ENCODE results near the gene STYXL2. TPM values are rescaled to one million over a fixed set of nuclear protein-coding genes. Genes with fewer than 3 reads are reported as not detected.
A peak's percentile ranks its signal among the peaks of the same experiment; 100 is the strongest.

STYXL2 gene
- total RNA-seq, 4 donors from 2014 or later, result 63.7 to 159 (median 89.1) TPM

DNA sequence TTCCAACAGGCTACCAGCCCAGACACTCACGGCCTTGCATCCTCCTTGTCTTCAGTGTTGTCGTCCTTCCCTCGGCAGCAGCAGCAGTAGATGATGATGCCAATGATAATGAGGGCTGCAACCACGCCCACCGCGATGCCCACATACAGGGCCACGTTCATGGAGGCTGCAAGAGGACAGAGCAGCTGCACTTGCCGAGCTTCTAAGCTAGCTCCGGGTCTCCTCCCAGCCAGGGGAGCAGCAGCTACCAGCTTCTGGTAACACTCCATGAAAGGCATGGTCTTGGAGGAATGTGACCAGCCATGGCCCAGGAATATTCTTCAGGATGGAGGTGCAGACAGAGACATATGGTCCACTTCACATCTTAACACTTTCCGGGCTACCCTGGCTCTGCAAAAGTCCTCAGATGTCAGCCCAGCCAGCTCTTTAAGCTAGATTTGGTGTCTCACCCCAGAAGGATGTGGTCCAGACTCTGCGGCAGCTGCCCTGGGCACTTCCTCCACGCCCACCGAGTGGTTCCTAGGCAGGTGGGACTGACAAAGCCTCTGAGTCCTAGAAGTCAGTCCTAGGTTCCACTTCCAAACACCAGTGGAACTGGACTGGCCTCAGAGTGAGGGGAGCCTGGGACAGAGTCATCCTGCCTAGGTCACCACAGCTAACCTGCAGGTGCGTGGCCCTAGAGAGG lies 38.8 kb upstream of the STYXL2 start:
- no peak overlapping the region for H3K27ac ChIP-seq
- H3K4me3 ChIP-seq, result no peak overlapping the region
- intact Hi-C loops (cut with DNase I; ENCODE audit: low total_unique reads), result no loop called here
- H3K27me3 ChIP-seq, result no peaks in the 10 kb centered on the region
- ATAC-seq, result no peak
- no peak for DNase-seq
- H3K36me3 ChIP-seq, result no peaks in the 10 kb centered on the region
- H3K9me3 ChIP-seq, result no peaks in the 10 kb centered on the region
- no peak for TF ChIP-seq POLR2A (IDR thresholded peaks at IDR 0.05)
- TF ChIP-seq, protein P1, sequence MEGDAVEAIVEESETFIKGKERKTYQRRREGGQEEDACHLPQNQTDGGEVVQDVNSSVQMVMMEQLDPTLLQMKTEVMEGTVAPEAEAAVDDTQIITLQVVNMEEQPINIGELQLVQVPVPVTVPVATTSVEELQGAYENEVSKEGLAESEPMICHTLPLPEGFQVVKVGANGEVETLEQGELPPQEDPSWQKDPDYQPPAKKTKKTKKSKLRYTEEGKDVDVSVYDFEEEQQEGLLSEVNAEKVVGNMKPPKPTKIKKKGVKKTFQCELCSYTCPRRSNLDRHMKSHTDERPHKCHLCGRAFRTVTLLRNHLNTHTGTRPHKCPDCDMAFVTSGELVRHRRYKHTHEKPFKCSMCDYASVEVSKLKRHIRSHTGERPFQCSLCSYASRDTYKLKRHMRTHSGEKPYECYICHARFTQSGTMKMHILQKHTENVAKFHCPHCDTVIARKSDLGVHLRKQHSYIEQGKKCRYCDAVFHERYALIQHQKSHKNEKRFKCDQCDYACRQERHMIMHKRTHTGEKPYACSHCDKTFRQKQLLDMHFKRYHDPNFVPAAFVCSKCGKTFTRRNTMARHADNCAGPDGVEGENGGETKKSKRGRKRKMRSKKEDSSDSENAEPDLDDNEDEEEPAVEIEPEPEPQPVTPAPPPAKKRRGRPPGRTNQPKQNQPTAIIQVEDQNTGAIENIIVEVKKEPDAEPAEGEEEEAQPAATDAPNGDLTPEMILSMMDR (IDR thresholded peaks at IDR 0.05 in 4 of 5, conservative IDR thresholded peaks at IDR 0.05 in 1 of 5), result no peak
- H3K4me1 ChIP-seq, result peaks cover 3 to 7% of the 10 kb centered on the region in 2 donors
- in situ Hi-C loops (cut with MboI; ENCODE audit: low sequenced_read_pairs in 4 of 4), result loop anchor here in 3 of 4 donors (10.0 to 25.0 kb wide), 3 partner anchors 140 to 632 kb away; no protein-coding TSS in a partner anchor

DNA sequence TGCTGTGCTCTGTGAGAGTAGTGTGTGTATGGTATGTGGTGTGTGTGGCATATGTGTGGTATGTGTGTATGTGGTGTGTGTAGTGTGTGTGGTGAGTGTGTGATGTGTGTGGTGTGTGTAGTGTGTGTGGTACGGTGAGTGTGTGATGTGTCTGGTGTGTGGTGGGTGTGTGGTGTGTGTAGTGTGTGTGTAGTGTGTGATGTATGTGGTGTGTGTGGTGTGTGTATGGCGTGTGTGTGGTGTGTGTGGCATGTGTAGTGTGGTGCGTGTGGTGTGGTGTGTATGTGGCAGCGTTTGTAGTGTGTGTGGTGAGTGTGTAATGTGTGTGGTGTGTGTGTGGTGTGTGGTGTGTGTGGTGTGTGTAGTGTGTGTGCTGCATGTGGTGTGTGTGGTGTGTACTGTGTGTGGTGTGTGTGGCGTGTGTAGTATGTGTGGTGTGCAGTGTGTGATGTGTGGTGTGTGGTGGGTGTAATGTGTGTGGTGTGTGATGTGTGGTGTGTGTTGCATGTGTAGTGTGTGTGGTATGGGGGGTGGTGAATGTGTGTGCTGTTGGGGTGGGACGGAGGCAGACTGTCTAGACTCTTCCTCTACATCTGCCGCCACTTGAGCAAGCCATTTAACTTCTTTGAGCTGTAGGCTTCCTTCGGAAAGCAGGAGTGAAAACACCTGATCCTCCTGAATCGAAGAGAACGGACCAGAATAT lies 37.2 kb upstream of the STYXL2 start:
- Histone ChIP-seq H3K9me3 (no peaks in the 10 kb centered on the region), H3K27me3 (no peaks in the 10 kb centered on the region), H3K27ac (no peak overlapping the region), H3K36me3 (no peaks in the 10 kb centered on the region), H3K4me1 (peaks cover 3 to 7% of the 10 kb centered on the region in 2 donors), H3K4me3 (no peak overlapping the region)
- TF ChIP-seq POLR2A (IDR thresholded peaks at IDR 0.05), result no peak
- TF ChIP-seq, protein P1 (IDR thresholded peaks at IDR 0.05 in 4 of 5, conservative IDR thresholded peaks at IDR 0.05 in 1 of 5), result no peak
- in situ Hi-C loops (cut with MboI; ENCODE audit: low sequenced_read_pairs in 4 of 4) (loop anchor here in 3 of 4 donors (10.0 to 25.0 kb wide), 3 partner anchors 142 to 631 kb away; no protein-coding TSS in a partner anchor), intact Hi-C loops (cut with DNase I; ENCODE audit: low total_unique reads) (no loop called here)
- DNase-seq (no peak), ATAC-seq (no peak)

DNA sequence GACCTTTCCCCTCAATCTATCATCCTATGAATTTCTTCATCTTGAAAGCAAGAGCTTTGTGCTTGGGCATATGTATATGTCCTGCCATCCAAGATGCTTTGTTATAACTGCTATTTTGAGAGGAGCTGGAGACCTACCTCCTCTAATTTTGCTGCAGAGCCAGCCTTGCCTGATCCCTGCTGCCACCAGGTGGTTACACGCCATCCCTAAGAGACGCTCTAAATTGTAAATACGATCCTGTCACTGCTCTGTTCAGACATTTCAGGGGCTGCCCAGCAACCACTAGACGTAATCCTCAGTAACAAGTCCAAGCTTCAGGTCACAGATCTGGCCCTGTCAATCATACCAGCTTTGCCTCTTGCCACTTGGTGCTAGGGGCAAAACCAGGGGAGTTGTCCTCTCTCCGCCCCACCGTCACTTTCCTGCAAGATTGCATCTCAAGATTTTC lies 36.6 kb upstream of the STYXL2 start:
- TF ChIP-seq, protein P1 (IDR thresholded peaks at IDR 0.05 in 4 of 5, conservative IDR thresholded peaks at IDR 0.05 in 1 of 5), result peak in 4 of 5 experiments; percentile 5 to 25 (median 15)
- TF ChIP-seq POLR2A (IDR thresholded peaks at IDR 0.05), result no peak
- Histone ChIP-seq H3K36me3 (no peaks in the 10 kb centered on the region), H3K4me3 (no peak overlapping the region), H3K4me1 (peaks cover 3 to 7% of the 10 kb centered on the region in 2 donors), H3K9me3 (no peaks in the 10 kb centered on the region), H3K27me3 (no peaks in the 10 kb centered on the region), H3K27ac (no peak overlapping the region)
- ATAC-seq (peak; percentile 43 to 54), DNase-seq (peak in 1 of 2 donors; percentile 24)
- in situ Hi-C loops (cut with MboI; ENCODE audit: low sequenced_read_pairs in 4 of 4), result loop anchor here in 3 of 4 donors (10.0 to 25.0 kb wide), 3 partner anchors 142 to 630 kb away; no protein-coding TSS in a partner anchor
- intact Hi-C loops (cut with DNase I; ENCODE audit: low total_unique reads), result no loop called here

DNA sequence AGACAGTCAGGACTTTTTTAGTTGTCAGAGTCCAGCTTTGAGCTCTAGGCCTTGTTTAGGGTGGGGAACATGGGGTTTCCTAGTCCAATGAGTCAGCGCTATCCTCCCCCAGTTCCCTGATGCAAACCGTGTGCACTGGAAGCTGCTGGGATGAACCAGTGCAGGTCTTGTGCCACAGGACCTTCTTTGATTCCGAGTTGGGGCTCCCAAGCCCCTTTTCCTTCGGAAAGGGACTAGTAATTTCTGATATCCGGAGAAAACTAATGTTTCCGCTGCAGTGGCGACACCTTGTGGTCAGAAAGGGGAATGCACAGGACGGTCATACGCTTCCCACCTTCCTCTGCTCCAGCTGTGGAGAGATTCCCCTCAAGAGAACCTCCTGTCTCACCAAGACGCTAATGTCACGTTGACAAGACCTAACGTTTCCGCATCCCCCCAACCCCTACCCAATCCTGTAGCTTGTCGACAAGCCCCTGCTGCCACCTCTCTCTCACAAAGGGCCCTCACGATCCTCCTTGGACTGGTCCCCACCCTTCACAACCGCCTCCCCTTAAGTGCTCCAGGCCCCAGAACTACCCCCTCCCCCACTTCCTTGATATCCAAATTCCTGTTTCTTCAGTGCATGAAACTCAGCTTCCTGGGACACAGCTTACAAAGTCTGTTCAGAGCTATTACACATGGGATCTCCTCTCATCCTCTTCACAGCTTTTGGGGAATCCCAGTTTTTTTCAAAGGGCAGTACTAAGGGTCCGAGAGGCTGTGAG lies 34.6 kb upstream of the STYXL2 start:
- Histone ChIP-seq H3K27me3 (no peaks in the 10 kb centered on the region), H3K4me3 (peak overlapping the region in 1 of 4 donors; percentile 22), H3K27ac (peak overlapping the region; percentile 7 to 47 (median 40)), H3K36me3 (no peaks in the 10 kb centered on the region), H3K4me1 (peaks cover 3 to 7% of the 10 kb centered on the region in 2 donors), H3K9me3 (no peaks in the 10 kb centered on the region)
- TF ChIP-seq, protein P1 (IDR thresholded peaks at IDR 0.05 in 4 of 5, conservative IDR thresholded peaks at IDR 0.05 in 1 of 5), result peak; percentile 89 to 94 (median 91)
- no peak for TF ChIP-seq POLR2A (IDR thresholded peaks at IDR 0.05)
- in situ Hi-C loops (cut with MboI; ENCODE audit: low sequenced_read_pairs in 4 of 4), result loop anchor here in 3 of 4 donors (10.0 to 25.0 kb wide), 3 partner anchors 144 to 628 kb away; no protein-coding TSS in a partner anchor
- intact Hi-C loops (cut with DNase I; ENCODE audit: low total_unique reads), result loop anchor here (1.0 to 2.0 kb wide), 4 partner anchors 84 to 272 kb away; partner anchors contain the start of gene ILDR2
- ATAC-seq (peak; percentile 46 to 76), DNase-seq (peak in 1 of 2 donors; percentile 55)
